Stimulated activated CD4-positive, alpha-beta T cell treated with anti-CD3 and anti-CD28 coated beads, Interleukin-15, amount 100 ng/mL, for 1 hour (primary cell): ENCODE measurements around the gene DCDC2B.

Experiments
- DNase-seq, 2 donors: peaks; one replicate each; pipeline ENCODE4 v3.0.0-alpha.2; 2020; ENCODE audit warnings: low read depth in 1 of 2, low spot score in 1 of 2

The DCDC2B gene

DNA sequence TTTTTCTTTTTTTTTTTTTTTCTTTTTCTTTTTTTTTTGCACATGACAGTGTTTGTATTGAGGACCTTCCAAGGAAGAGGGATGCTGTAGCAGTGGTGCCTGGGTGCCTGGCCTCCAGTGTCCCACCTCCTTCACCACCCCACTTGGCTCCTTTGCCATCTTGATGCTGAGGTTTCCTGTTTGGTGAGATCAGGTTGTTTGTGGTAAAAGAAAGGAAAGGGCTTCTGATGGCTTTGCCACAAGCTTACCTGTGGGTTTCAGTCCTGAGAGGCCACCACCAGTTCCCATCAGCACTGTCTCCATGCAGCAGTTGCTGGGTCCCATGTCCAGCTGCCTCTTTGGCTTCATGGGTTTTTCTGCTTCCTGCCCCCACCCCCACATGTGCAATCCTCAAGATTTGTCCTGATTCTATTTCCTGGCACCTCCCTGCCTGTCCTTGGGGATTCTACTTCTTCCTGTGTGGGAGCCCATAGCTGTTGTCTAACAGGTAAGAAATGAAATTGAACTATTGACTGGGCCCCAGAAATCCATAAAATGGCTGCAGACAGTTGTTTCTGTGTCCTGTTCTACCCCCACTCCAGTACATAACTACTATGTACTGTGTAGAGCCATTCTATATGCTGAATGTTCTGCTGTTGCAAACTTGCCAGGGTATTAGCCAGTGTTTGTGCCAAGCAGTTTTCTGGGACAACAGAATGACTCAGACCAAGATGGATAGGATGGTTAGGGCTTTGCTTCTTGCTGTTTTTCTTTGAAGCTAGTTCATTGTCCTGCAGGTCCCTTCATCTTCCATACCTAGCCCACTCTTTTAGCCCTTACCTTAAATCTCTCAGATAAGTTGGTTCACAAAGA lies 12.7 kb upstream of the DCDC2B start:
- no peak for DNase-seq

DNA sequence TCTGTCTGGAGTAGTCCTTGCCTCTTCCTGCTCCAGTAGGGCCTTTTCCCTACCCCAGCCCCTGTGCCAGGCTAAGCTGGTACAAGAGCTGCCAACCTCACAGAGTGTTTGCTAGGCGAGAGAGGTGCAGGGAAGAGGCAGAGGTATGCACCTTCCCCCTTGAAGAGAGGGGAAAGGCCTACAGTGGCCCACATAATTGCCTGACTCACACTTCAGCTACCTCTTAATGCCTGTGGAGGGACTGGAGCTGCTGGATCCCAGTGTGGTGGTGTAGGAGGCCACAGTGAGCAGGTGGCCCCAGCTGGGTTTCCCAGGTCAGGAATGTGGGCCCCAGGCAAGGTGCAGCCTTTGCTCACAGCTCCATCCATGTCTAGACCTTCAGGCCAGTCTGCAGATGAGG lies 11.8 kb upstream of the DCDC2B start:
- DNase-seq = no peak

DNA sequence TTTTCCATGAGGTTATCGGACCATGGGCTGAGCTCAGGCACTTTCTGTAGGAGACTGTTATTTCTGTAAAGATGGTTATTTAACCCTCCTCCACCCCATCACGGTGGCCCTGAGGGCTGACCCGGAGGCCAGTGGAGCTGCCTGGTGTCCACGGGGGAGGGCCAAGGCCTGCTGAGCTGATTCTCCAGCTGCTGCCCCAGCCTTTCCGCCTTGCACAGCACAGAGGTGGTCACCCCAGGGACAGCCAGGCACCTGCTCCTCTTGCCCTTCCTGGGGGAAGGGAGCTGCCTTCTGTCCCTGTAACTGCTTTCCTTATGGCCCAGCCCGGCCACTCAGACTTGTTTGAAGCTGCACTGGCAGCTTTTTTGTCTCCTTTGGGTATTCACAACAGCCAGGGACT lies 11.1 kb upstream of the DCDC2B start:
- no peak for DNase-seq

DNA sequence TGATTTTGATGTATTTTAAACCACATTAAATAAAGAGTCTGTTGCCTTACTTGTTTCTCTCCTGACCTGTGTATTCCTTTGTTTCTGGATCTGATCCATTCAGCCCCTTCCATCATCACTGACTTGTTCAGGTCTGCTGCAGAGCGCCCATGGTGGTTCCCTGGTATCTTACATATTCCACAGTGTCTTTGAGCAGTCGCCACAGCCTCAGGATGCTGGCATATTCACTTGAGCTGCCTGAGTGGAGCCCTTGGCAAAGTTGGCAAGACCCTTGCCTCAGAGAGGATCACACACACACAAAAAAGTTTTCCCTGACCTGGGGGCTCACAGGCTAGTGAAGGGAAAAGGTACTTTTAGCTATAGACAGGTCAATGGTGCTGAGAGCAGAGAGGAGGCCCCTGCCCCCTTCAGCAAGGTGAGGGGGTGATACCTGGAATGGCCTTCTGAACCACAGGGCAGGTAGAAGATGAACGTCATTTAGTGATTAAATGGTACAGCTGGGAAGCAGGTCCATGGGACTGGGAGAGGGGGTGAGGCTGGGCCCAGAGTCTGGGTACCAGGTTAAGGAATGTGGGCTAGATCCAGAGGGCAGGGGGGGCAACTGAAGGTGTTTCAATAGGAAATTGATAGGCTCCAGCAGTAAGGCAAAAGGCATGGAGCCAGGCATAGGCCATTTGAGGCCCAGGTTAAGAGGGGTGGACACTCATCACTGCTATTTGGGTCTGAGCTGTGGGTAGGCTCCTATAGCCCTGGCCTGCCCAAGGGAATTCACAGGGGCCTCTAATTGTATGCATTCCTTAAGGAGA lies 10.4 kb upstream of the DCDC2B start:
- no peak for DNase-seq

DNA sequence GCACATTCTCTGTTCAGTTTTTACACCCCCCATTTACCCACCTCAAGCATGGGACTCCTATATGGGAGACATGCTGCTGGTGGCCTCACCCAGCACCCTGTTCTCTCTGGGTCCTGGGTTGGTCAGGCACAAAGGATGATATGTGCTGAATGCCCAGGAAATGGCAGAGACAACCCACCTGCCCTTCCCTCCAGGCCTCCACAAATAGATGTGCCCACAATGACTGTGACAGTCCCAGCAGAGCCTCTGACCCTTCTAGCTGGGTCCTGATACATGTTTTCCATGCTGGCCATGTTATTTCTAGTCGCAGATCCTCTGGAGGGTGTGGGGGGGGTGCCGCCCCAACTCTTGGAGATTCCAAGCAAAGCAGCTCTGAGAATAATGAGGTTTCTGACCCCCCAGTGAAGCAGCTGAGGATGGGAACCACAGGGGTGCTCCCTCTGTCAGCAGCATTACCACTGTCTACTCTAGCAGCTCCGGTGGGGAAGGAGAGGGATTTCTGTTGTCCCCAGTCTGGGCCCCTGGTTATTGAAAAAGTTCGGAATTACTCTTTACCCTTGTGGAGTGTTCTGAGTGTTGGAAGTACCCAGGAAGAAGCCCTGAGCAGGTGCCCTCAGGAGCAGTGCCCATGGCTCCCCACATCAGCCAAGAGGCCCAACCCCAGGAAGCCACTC lies 9.7 kb upstream of the DCDC2B start:
- DNase-seq = no peak

DNA sequence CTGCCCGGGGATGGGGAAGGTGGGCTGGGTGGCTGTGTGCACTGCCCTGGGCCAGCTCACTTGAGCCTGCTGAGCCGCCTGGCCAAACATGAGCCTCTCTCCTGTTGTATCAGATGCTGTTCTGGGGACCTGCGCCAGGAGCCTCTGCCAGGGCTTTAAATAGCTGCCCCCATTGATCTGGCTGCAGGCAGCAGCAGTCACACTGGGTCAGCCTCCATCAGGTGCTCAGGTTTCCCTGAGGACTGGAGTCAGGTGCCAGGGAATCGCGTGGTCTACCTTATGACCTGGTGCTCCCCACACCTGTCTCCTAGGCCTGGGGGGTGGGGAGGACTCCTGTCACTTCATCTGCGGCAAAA lies 9.2 kb upstream of the DCDC2B start:
- DNase-seq = no peak

DNA sequence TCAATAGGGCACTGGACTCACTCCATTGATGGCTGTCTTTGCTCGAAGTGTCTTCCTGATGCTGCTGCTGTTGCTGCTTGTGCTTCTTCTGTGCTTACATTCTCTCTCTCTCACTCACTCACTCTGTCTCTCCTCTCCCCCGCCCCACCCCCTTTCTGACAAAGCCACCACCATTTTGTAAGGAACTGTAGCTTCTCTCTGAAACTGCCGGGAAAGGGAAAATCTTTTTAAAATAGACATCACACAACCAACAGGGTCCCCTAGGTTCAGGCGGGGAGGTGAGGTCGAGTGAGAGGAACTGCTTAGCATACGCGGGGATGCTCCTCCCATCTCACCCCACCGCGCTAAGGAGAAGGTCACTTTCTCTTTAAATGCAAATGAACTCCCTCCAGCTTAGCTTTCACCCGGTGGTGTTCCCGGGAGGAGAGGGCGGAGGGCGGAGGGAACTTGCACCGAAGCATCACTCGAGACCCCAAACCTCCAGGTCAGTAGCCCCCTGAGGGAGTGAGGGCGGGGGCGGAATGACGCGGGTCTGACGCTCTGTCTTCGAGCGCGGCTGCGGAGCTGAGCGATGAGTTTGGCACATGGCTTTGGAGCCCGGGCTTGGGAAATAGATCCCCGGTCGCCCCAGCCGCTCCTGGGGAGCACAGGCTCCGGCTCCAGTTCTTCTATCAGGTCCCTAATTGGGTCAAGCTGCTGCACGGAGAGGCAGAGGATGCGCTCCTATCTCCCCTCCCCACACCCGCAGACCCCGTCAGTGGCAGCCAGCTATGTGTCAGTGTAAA lies 8.5 kb upstream of the DCDC2B start, which contains the start of gene CCDC28B:
CCDC28B (plus strand) TSS at position 370 of the 785 bp plus-strand sequence. CDS start 1,341 bp downstream, outside the sequence.
- DNase-seq = peak in 1 of 2 donors; percentile 37

DNA sequence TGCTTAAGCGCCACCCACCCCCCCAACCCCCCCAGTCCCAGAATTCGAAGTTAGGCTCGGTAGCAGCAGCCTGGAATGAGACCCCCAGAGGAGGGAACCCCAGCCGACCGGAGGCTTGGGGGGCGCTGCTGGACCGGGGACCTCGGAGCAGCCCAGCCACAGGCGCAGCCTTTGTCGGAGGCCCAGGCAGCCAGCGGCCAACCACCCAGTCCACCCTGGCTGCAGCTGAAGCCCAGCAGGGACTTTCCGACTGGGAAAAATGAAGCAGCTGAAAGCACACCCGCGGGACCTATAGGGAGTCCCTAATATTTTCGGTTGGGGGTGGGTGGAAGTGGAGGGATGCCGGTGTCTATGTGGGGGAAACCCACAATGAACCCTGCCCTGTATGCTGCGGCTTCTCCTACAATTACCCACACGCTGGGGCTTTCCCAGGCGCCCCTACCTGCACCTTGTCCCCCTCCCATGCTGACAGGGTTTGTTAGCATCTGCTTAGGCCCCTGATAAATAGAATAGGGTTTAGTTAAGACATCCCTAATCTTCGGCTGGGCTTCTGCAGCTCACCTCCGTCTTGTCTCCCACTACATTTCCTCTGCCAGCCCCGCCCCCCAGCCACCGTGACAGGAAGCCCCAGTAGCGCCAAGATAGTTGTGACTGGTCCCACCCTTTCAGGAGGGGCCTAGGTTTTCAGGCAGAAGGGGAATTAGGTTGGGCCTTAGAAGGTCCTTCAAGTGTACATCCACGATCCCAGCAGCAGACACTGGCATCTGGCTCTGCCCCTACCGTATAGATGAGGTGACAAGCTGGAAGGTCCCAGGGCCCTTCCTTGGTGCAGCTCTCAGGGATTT lies 7.7 kb upstream of the DCDC2B start:
- DNase-seq = peak; percentile 52 to 67

DNA sequence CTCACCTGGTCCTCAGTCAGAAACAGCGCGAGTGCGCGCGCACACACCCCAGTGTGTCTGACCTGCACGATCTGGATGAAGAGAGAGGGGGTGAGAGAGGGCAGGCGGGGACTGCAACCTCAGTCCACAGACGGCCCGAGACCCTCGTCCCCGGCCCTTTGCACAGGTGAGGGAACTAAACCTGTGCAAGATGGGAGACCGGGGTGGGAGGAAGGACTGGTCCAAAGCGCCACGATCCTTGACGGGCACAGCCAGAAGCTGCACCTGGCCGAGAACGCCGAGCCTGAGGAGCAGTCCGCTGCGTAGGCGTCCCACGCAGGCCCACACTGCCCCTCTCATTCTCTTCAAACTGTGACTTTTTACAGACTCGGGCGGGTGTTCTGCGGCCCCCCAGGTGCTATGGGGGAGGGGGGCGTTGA lies 3.9 kb upstream of the DCDC2B start:
- DNase-seq = no peak

DNA sequence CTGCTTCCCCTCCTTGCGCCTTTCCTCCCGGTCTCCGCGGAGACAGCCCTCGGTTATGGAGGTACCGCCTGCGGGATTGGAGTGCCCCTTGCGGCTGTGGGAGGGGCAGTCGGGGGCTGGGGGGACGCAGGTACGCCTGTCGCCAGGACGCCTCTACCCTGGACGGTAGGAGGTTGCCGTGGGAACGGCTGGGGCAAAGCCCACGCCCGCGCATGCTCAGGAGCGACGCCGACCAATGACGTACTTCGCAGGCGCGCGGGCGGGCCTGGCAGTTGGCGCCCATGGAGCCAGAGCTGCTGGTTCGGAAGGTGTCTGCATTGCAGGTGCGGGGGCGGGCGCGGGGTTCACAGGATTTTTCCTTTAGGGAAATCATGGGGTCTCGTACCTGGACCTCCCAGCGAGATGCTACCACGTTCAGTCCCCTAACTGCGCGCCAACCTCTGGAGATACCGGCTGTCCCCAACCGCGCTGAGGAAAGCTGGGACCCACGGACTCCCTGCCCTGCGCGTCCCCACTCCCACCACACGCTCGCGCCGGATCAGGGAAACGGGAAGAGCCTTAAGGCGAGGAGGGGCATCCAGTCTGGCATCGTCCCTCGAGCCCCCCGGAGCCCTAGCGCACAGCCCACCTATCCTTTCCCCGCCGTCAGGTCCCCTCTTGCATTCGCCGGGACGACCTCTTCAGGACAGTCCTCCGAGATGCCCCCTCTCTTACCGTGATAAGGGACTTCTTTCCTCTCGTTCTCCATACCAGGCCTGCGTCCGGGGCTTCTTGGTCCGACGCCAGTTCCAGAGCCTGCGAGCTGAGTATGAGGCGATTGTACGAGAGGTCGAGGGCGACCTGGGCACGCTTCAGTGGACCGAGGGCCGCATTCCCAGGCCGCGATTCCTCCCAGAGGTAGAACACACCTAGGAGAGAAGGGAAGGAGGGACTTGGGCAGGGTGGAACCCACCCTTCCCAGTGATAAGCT lies 3.2 kb upstream of the DCDC2B start, which contains the start of gene IQCC:
IQCC (plus strand) TSS at position 271 of the 970 bp plus-strand sequence; CDS start at position 282, 11 bp downstream.
- peak; percentile 68 to 76 for DNase-seq

DNA sequence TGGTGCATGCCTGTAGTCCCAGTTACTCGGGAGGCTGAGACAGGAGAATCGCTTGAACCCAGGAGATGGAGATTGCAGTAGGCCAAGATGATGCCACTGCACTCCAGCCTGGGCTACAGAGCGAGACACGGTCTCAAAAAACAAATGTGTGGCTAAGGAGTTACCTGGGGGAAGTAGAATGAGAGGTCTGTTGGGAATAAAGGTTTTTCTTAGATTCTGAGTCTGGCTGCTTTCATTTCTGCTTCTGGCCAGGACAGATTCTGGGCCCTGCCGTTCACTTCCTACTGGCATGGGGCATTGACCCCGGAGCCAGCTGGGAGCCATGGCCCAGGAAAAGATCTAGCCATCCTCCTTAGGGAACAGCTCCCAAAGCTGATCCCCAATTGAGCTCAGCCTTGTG lies 420 bp upstream of the DCDC2B start:
- no peak for DNase-seq

DNA sequence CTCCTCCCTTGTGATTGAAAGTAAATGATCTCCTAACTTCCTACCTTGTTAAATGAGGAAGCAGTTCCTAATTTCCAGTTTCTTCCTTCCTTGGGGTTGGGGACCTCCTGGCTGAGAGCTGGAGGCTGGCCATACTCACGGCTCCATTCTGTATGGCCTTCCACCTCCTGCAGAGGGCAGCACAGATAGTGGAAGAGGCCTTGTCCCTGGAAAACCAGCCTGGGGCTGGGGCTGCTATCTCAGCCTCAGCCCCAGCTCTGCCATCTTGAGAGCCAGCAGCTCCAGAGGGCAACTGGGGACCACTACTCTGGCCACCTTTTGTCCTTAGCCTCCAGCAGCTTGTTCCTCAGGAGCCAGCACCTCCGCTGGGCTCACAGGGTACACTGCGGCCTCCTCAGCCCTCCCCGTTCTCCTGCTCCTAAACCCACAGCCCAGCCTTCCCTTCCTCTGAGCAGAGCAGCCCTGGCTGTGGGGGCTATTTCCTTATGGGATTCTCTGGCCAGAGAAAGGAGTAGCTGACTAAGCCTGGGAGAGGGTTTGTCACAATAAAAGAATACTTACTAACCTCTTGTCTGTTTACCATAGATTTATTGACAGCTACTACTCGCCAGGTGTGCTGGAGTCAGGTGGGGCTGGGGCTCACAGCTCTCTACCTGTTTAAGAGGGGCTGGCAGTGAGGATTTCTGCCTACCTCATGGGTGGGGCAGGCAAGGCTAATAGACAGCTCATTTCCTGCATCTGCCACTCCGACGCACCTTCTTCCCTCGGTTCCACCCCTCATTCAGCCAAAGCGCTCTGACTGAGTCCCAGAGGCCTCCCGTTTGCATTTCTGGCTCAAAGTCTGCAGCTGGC lies 7.0 kb downstream of the DCDC2B start:
- peak in 1 of 2 donors; percentile 39 for DNase-seq

DNA sequence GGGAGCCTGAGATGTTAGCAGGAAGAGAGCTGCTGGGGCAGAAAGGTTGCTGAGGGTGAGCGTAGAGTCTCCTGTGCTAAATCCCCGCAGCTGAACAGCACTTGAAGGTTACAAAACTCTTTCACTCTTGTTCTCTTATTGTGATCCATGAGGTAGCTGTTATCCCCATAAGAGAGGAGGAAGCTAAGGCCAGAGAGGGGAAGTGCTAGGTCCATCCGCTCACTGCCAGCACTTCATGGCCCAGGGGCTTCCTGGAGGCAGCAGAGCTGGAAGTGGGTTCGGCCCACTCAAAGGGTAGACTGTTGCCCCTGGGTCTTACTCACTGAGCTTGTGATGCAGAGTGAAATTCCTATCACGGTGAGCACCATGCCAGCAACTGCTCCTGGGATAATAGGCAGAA lies 7.7 kb downstream of the DCDC2B start:
- DNase-seq = no peak

DNA sequence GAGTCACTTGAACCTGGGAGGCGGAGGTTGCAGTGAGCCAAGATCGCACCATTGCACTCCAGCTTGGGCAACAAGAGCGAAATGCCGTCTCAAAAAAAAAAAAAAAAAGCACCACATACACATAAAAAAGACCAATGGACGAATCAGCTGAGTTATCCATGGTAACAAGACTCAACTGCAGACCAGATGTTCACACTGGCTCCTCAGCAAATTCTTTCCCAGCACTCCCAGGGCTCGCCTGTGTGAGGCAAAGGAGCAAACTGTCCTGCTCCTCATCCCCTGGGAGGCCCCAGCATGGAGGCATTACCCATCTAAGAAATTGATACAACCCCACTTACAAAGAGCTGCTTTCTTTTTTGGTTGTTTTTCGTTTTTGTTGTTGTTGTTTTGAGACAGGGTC lies 10.1 kb downstream of the DCDC2B start:
- no peak for DNase-seq

DNA sequence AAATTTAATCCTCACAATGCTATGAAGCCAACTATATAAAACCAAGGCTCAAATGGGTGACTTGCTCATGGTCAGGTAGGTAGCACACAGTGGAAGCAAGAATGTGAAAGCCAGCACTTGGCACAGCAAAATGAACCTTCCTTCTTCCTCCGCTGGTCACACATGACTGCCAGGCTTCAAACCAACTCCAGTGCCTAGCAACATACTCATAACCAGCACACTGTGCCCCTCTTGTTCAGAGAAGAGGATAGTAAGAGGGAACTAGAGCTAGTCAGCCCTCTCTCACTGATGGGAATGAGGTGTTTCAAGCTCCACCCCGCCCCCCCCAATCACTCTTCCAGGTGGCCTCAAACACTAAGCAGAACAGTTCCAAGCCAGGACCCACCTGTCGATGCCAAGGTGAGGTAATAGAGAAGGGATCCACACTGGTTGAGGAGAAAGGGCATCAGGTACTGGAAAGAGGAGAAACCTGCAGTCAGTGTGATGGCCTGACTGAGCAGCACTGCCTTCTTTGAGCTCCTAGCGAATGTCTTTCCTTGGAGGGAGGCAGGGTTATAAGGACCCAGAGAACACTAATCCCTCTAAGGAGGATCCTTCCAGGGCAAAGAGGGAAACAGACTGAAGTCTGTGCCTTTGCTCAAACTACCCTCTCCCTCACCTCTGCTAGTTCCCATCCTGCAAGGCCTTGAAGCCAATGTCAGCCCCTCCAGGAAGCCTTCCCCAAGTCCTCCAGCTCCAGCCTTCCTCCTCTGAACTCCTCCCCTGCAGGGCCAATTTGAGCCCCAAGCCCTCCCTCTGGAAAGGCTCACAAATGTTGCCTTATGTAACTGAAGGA lies 12.1 kb downstream of the DCDC2B start:
- no peak for DNase-seq

DNA sequence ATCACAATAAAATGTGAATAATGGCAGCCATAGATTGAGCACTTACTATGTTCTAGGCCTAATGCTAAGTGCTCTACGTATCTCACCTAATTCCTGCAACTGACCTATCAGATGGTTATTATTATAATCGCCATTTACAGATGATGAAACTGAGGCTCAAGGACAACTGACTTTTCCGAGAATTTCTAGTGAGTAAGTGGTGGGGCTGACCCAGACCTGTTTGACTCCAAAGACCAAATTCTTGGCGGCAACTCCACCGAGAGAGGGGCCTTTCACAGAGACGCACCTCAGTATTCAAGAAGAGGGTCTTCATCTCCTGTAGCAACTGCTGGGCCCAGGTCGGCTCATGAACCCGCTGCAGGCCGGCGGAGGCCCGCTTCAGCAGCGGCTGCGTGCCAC lies 12.7 kb downstream of the DCDC2B start:
- no peak for DNase-seq
